HG02798 (cell line): ENCODE data around the gene MEP1A.
"Not testable (repeated sequence)": the region's sequence is repeated elsewhere in the genome, so short reads cannot be mapped to it uniquely, and the experiment has no call there.

Source experiments
- ATAC-seq: cut with Tn5 transposase; IDR thresholded peaks from one replicate; pipeline ENCODE4 v1.9.1; 2021; ENCODE audit warnings: mild to moderate bottlenecking; ENCODE audit not compliant: unreplicated experiment, poor library complexity

Gene MEP1A

DNA sequence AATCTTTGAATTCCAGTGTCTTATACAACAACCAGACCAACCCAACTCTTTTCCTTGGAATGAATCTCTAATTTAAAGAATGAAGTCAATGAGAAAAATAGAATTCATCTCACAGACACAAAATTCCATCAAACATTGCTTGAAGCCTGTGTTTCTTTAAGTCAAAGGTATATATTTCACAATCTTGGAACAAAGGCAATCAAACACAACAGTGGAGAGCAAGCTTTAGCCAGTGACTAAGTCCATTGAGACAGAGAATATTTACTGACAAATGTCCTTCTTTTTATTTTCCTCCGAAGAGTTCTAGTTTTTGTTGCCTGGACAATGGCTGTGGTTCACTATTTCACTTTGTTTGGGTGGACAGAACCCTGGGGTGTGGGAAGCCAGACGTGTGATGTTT, 35.8 kb downstream of the MEP1A start:
- ATAC-seq: no peak

DNA sequence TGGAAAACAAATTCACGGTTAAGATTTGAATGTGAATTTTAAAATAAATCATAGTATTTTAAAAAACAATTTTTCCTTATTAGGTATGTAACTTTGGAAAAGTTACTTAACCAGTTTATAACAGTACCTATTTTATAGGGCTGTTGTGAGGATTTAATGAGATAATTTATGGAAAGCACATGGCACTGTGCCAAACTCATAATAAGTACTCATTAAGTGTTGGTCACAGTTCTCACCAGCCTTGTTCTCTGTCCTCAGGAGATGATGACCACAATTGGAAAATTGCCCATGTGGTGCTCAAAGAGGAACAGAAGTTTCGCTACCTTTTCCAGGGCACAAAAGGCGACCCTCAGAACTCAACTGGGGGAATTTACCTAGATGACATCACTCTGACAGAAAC, 39.6 kb downstream of the MEP1A start:
- no peak for ATAC-seq

DNA sequence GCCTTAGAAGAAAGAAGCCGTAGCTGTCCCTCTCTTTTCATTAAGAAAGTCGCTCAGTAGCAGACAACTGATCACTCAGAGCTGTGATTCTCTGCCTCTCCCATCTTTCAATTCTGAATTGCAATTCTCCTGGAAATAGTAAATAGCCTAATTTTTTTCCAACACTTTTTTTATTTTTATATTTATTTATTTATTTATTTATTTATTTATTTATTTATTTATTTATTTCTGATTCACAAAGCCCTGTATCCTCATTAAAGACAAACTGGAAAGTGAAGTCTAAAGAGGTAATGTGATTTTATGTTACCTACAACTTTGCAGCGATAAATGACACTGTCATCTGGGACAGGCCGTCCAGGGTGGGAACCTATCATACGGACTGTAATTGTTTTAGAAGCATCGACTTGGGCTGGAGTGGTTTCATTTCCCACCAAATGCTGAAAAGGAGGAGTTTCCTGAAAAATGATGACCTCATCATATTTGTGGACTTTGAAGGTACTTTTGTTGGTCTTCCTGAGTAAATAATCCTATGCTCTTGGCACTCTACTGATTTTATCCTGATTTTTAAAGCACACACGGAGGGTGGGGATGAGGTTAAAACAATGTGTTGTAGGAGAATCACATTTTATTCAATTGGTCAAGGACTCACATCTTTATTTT, 41.2 kb downstream of the MEP1A start:
- ATAC-seq: not testable (repeated sequence)

DNA sequence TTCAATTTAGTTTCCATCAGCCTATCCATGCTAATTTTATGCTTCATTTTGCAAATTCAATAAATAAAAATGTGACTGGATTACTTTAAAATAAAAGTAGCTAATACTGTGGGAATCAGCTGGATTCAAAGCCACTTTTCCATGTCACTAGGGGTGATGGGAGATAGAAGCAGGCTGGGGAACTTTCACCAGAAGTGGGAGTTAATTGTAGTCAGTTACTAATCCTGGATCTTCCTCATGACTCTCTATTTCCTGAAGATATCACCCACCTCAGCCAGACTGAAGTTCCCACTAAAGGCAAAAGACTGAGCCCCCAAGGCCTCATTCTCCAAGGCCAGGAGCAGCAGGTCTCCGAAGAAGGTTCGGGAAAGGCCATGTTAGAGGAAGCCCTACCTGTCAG, 41.8 kb downstream of the MEP1A start:
- ATAC-seq: not testable (repeated sequence)

DNA sequence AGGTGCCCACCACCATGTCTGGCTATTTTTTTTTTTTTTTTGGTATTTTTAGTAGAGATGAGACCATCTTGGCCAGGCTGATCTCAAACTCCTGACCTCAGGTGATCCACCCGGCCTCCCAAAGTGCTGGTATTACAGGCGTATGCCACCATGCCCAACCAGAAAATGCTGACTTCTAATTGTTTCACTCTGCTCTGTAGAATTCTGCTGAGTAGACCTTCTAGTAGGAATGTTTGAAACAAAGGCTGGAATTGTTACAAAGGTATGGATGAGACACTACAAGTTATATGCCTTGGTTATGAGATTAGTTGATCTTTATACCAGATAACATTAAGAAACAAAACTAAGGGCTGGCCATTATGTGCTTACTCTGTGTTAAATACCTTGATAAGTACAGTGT, 44.8 kb downstream of the MEP1A start:
- no peak for ATAC-seq

DNA sequence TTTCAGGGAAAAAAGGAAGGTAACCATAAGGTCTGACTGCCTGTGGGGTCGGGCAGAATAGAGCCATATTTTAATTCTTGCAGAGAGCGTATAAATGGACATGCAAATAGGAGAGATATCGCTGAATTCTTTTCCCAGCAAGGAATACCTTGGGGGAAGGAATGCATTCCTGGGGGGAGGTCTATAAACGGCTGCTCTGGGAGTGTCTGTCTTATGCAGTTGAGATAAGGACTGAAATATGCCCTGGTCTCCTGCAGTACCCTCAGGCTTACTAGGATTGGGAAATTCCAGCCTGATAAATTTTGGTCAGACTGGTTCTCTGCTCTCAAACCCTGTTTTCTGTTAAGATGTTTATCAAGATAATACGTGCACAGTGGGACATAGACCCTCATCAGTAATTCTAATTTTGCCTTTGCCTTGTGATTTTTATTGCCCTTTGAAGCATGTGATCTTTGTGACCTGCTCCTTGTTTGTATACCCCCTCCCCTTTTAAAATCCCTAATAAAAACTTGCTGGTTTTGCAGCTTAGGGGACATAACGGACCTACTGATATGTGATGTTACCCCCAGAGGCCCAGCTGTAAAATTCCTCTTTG, 49.2 kb downstream of the MEP1A start:
- not testable (repeated sequence) for ATAC-seq

DNA sequence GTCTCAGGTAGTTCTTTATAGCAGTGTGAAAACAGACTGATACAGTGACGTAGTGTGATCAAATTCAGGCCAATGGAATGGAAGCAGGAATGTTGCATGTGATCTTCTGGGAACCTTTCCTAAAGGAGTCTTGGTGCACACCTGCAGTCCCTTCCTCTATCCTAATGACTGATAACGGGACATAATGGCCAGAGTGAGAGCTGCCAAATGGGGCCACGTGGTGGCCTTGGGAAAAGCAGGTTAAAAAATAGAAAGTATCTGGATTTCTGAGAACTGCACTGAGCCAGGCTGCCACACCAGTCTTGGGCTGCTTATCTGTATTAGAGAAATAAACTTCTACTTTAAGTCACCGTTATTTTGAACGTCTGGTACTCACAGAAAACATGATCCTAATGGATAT, 51.9 kb downstream of the MEP1A start:
- ATAC-seq: no peak

DNA sequence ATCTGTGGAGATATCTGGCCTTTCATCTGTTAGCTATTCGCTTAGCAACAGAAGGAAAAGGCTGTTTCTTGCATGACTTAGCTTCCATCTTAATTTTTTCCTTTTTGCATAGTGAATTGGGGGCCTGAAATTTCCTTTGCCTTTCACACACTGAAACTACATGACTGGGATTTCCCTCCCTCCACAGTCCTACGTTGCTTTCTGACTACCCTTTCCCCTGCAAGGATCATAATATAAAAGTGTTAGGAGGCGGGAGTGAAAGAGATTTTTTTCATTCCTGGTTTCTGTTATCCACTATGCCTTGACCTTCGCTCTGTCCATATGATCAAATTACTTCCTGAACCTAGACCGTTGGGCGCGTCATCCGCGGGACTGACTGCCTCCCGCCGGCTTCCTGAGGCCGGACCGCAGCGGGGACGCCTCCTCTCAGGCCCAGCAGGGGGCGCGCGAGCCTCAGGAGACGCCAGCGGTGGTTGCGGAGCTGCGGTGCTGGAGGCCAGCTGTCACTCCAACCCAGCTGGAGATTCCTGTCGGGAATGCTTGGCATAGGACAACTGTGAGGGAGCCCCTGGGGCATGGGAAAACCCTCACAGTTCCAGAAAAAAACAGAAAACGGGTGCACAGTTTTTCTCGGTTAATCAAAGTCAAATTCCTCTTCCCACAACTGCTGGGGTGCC, 55.6 kb downstream of the MEP1A start:
- peak; percentile 92 for ATAC-seq

DNA sequence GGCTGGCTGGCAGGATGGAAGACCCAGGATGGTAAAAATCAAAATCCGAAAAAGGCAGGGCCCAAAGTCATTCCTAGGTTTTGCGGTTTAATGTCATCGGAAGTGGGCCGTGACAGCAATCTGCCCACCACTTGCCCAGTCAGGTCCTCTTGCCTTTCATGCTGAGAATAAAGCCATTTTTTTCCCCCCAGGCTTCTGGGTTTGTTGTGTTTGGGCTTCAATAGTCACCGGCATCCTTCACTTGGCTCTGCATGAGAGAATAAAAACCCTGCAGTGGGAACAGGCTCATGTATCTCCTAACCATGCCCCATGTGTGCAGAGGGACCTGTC, 56.1 kb downstream of the MEP1A start:
- ATAC-seq: peak; percentile 3

DNA sequence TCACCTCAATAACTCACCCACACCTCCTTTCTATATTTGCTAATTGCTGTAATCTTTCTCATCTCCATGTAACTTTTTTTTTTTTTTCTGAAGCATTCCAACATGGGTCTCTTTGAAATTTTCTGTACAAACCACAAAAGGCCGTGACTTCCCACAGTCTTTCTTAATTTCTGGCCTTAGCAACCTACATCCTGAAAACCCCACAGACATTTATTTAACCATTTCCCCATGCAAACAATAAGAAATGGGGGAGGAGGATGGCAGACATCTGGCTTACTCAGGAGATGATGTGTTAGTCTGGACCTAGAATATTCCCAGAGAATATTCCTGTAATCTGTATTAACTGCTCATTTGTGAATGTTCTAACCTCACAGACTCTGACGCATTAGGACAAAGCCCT, 57.6 kb downstream of the MEP1A start:
- no peak for ATAC-seq

DNA sequence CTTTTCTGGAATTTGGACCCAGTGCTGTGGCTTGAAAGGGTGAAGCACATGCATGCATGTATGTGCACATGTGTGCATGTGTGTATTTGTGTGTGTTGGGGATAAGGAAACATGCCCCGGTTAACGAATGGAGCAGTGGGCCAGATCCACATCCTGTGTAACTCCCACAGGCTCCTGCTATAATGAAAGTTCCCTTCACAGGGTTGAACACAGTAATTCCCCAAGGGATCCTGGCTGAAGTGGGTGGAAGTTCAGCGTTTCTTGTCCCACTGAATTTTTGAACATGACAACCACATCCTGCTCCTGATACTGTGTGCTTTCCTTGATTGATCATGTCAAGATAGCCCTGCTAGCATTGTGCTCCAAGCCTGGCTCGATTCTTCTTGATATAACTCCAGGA, 58.4 kb downstream of the MEP1A start:
- not testable (repeated sequence) for ATAC-seq

DNA sequence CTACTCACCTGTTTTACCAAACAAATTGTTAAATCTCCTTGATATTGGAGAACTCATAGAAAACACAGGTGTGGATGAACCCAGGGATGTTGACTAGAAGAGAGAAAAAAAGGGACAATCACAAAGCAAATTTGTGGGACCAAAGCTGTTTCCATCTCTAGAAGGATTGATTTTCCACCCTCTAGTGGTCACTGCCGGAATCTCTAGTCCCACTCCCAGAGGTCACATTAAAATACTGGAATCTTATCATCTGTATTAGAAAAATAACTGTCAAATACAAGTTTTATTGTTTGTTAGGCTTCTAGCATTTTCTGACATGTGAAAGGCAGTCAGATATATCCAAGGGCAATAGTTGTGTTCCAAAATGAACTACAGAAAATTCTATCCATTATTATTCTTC, 62.8 kb downstream of the MEP1A start:
- ATAC-seq: peak; percentile 41

DNA sequence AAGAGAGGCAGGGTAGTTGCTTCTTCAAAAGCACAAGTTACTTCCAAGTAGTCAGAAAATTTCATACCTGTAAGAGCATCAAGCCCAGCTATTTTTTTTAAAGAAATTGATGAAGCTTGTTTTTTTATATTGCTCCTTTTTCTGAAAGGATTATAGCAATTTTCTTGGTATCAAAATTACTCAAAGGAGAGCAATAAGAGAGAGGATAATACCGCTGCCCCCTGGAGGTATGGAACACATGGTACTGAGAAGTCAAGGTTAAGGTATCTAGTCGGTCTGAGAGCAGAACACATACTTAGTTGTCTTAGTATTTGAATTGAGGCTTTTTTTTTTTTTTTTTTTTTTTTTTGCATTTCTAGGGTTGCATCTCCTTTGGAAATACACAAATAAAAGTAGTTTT, 69.2 kb downstream of the MEP1A start:
- ATAC-seq: no peak

DNA sequence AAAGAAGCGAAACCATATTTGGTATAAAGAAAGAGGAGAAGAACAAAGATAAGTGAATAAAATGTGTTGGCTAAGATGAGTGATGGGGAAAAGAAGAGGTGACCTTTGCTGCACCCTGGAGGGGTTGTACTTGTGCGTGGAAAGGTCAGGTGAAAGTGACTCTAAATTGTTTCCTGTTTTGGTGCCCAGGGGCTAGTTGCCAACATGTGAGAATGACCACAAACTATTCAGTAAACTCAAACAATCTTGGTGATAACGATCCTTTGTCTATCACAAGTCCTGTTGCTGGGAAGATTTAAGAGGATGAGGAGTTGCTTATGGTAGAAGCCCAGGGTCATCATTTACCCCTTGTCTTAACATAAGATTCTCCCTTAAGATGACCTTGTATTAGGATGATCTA, 70.6 kb downstream of the MEP1A start:
- no peak for ATAC-seq

DNA sequence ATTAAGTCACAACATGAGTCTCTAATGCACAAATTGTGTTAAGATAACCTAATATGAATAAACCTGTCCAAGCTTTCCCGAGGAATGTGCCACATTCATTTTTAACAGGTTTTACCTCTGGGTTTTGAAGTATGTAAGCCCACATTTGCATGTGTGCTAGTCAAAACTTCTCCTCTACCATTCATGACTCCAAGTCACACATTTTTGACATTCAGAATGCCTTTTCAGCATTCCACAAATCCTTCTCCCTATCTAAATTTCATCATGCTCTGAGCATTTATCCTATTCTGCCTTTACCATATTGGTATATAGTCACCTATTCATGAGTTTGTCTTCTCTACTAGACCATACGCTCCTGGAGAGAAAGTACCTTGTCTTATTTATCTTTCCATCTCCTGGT, 72.0 kb downstream of the MEP1A start:
- no peak for ATAC-seq

DNA sequence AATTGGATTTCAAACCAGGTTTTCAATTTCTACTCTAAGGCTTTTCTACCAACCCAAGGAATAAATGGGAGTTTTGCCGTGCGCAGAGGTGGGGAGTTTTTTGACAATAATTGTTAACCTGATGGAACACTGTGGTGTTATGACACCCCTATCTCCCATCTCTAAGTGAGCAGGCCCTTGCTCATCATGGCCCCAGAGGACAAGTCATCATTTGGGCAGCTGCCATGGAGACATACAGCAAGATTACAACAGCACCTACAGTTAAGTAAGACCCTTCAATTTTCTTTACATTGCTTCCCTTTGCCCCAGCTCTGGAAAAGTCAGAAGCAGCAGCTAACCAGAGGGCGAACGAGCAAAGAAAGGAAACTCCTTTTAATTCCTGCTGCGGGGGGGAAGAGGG, 74.2 kb downstream of the MEP1A start:
- ATAC-seq: no peak

DNA sequence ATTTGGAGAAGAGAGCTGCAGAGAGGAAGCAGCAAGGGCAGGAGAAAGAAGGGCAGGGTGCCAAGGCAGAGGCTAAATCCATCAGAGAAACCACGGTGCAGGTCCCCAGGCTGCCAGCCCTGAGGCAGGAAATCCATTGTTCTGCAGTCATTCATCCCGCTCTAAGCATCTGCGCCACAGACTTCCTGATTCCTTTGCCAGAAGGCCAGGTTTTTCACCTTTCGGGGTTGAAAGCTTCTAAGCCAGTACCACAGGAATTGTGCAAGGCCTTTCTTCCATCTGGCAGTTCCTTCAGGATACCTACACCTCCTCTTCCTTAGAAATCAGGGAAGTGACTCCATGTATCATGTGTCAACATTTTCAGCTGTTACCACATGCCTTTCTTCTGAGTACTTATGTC, 82.9 kb downstream of the MEP1A start:
- ATAC-seq: no peak

DNA sequence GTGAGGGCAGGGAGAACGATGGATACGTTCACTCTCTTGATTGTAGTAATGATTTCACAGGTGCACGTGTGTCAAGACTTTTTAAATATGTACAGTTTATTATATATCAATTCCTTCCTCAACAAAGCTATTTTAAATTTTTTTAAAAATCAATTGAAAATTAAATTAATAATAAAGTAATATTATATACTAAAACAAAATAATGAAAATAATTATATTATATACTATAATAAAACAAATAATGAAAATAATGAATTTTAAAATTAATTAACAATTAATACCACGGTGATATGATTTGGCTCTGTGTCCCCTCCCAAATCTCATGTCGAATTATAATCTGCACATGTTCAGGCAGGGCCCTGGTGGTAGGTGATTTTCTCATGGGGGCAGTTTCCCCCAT, 85.8 kb downstream of the MEP1A start:
- no peak for ATAC-seq

DNA sequence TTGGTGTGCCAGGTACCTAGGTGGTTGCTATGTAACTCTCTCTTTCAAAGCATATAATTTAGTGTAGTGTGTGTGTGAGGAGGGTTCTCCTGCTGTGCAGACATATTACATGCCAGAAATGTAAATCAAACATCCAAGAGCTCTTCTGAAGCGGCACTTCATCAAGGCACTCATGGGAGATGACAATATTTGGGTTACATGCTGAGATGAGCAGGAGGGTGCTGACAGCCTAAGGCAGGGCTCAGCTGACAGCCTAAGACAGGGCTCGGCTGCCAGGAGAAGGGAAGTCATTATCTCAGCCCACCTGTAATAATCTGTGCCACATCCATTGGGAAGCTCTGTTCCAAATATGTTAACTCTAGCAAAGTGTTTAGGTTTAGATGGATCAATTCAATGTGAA, 89.5 kb downstream of the MEP1A start:
- no peak for ATAC-seq

DNA sequence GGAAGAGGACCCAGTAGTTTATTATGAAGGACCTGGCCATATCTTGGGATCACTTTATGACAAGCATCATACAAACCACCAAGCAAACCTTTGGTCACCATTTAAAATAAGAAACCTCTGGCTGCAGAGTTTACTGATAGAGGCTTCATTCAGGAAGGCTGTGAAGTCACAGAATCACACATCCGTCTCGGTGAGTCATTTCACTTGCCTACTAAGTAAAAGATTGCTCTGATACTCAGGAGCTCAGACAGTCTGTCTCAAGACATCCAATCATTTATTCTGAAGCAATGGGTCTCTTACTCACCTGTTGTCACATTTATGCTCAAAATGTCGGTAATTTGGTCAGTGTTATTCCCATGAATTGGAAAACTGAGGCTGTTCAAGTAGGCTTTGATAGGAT, 94.8 kb downstream of the MEP1A start:
- ATAC-seq: no peak

DNA sequence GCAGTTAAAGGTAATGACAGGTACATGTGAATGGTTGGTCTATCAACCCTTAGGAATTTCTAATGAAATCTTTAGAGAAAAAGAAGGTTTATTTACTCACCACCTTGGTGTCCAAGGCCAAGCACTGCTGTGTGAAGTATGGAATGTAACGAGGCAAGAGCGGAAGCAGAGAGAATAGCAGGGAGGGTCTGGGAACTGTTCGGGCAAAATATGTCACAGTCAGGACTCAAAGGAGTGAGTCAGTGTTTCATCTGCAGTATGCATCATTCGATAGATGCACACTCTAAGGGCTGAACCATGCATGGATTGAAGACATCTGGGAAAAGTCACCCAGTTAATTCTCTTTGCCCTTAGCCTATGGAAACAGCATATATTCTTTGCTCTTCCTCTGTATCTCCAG, 95.4 kb downstream of the MEP1A start:
- ATAC-seq: no peak
